NCI-H510A (cell line): ENCODE data around the gene IRF2.

Experiments
- DNase-seq: peaks from one replicate; lab custom pipeline; 2025; lab: John Stamatoyannopoulos, UW

The IRF2 gene

DNA sequence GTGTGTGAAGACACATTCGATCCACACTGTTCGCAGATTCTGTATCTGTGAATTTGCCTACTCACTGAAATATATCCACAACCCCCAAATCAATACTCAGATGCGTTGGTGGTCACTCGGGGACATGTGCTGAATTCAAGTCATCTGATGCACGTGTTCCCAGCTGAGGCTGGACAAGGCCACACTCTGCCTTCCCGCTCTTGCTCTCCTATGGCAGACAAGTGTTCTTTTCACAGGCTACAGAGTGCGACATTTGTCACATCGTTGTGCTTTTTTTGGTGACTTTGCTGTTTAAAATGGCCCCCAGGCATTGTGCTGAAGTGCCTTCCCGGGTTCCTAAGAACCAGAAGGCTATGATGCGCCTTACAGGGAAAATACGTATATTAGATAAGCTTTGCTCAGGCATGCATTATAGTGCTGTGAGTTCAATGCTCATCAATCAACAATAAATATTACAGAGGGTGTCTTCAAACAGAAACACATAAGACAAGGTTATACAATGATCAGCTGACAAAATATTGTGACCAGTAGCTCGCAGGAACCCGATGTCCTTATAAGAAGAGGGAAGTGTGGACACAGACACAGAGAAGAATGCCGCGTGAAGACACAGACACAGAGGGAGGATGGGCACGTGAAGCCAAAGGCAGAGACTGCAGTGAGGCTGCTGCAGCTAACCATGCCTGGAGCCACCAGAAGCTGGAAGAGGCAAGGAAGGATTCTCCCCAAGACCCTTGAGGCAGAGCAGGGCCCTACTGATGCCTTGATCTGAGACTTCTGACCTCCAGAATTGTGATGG lies 42.0 kb downstream of the IRF2 start:
- no peak for DNase-seq

DNA sequence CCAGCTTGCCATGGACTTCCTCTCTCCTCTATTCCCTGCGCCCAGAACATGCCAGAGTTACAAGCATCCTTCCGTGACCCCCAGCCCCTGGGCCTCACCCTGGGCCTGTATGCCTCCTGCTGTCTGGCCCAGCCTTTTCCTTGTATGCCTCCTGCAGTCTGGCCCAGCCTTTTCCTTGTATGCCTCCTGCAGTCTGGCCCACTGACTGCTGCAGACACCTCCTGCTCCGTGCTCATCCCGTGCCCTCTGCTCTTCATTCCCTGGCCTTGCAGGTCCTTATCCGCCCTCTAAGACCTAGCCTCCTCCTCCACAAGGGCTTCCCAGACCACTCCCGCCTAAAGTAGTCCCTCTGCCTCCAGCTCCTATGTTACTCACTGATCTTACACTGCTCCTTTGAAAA lies 44.2 kb downstream of the IRF2 start:
- DNase-seq, result no peak

GRCh38 chr4:184428787-184429186 lies 45.6 kb downstream of the IRF2 start:
- no peak for DNase-seq

DNA sequence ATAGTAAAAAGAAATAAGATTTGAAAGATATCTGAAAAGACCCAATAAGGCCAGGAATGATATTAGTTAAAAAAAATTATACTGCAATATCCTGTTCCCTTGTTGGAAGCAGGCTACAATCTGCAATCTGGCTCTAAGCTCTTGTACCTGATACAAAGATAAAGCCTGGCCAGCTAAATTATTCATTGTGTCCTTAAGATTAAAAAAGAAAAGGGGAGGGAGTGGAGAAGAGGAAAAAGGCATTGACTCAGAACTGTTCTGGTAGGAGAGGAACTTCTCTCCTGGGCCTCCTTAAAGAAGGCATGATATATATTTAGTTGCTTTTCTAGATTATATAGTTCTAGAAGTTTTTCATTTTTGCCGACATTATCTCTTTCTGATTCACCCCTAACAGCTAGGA lies 46.7 kb downstream of the IRF2 start:
- DNase-seq, result no peak

DNA sequence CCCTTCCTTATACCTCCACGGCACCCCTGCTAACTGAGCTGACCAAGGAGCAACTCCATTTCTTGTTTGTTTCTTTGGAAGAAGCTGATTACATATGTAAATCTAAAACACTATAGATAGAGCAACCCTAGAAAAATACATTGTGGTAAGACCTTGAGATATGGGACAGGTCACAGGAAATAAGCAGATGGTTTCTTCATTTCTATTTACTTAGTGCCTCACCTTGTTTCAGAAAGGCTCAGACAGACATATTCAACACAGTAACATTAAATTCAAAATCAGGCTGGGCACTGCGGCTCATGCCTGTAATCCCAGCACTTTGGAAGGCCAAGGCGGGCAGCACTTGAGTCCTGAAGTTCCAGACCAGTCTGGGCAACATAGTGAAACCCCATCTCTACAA lies 47.3 kb downstream of the IRF2 start:
- no peak for DNase-seq

GRCh38 chr4:184424993-184425758 lies 49.2 kb downstream of the IRF2 start:
- DNase-seq, result no peak

GRCh38 chr4:184424279-184424678 lies 50.1 kb downstream of the IRF2 start:
- no peak for DNase-seq

DNA sequence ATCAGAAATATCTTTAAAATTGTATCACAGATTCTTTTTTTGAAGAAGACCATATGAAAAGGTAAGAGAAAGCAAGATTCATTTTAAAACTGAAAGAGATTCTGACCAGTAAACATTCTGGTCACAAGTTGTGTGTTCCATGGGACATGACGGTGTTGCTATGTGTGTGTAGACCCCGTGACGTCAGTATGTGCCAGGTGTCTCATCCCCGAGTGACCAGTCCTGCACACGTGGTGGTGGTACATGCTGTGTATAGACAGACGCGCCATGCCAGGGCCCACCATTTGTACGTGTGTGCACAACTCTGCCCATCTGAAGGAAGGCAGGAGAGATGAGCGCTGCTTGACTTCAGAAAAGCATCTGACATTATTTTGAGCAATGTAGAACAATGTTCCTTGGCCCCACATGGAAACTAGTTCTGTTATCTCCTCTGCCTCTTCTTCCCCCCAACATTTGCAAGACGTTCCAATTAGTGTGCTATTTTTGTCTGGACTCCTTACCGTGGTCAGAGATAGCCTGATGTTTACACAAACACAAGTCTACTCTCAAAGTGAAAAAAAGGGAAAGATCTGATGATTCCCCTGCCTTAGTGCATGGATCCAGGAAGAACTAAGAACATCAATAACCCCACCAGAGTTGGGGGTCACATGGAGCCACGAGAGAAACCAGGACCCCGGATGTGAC lies 51.2 kb downstream of the IRF2 start:
- DNase-seq, result no peak

- DNase-seq, result no peak
Measured at GRCh38 chr4:184422378-184422777, 52.0 kb downstream of the IRF2 start.

DNA sequence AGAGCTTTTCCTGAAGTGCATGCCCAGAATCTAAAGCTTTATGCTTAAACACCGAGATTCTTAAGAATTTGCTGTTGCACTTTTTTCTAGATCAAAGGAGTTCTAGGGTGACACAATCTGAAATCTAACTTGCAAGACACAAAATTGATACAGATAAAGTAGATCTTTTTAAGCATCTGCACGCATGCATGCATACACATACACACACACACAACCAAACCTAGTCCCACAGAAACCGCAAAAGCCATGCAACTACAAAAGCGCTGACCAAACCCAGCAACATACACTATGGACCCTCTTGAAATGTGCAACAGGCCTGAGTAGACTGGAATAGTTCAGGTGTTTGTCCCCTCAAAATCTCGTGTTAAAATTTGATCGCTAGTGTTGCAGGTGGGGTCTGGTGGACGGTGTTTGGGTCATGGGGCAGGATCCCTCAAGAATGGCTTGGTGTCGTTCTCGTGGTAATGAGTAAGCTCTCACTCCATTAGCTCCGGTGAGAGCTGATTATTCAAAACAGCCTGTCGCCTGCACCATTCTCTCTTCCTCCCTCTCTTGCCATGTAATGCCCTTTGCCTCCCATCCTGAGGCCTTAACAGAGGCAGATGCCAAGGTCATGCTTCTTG lies 52.7 kb downstream of the IRF2 start:
- no peak for DNase-seq

DNA sequence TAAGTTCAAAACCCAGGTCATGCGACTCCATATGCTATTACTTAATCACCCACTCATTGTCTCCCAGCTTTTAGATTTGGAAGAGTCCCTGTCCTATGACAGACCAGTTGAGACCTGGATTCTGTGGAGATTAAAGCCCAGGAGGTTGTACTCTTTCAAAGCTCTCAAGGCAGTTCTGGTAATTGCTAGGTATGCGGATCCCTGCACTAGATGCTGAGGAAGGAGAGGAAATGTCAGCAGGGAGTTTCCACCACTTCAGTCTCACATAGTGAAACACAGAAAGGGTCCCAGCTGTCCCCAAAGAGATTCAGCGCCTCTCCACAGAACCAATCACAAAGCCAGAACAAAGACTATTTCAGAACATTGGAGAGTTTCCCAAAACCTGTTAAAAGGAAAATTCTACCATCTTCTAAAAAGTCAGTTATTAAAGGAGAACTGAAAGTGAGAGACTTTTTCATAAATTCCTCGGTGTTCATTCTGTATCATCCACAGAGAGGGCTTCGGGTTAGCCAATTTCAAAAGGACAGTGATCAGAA lies 53.4 kb downstream of the IRF2 start:
- no peak for DNase-seq

- no peak for DNase-seq
Measured at GRCh38 chr4:184420402-184420801, 53.9 kb downstream of the IRF2 start.

DNA sequence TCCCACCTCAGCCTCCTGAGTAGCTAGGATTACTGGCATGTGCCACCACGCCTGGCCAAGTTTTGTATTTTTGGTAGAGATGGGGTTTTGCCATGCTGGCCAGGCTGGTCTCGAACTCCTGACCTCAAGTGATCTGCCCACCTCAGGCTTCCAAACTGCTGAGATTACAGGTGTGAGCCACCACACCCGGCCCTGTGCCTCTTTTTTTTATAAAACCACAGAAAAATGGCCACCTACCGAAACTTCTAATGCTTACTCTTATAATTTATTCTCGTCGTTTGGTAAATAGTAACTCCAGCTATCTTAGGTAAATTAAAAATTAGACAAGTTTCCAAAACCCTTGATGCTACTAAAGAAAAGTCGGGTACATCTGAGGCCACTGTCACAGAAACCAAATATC lies 54.4 kb downstream of the IRF2 start:
- DNase-seq, result no peak

- DNase-seq, result no peak
Measured at GRCh38 chr4:184417802-184418511, 56.4 kb downstream of the IRF2 start.

DNA sequence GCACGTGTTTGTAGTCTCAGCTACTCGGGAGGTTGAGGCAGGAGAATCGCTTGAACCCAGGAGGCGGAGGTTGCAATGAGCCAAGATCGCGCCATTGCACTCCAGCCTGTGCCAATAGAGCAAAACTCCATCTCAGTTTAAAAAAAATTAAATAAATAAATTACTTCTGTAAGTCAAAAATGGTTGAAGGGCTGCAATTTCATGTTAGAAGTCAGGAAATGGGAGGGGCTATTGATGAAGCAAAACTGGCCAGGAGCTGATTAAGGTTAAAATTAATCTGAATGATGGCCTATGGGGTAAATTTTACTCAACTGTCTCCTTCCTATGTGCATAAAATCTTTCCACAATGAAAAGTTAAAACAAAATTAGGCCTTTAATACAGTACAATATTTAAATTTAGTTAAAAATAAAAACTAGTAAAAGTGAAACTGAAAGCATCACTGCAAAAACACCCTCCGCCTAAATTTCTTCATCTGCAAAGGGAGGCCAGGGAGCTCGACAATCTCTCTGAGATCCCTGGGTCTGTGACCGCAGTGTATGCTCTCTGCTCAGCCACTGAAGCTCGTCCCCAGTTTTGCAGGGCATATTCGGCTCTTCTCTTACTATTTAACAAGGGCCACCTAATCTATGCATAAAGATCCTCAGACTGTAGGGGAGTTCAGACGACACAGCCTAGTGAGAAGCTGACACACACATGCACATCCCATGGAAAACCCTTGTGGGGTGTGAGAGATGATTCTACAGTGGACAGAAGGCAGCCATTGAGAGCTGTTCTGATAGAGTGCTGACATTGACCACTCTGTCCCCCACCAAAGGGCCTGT lies 57.2 kb downstream of the IRF2 start:
- DNase-seq, result no peak

DNA sequence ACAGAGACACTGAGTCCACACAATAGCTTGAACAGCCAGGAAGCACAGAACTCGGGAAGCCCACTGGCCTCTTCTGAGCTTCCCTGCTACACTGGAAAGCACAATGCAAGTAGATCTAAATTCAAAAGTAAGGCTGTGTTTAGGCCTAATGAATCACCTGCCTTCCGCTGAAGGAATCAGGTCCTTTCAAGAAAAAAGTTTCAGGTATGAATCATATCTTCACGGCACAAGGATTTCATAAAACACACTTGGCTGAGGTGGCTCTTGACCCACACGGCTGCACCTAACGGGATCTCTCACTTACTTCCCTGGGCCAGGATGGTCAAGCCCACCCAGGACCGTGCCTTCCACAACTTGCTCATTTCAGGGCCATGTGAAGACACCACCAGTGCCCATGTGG lies 59.3 kb downstream of the IRF2 start:
- no peak for DNase-seq

DNA sequence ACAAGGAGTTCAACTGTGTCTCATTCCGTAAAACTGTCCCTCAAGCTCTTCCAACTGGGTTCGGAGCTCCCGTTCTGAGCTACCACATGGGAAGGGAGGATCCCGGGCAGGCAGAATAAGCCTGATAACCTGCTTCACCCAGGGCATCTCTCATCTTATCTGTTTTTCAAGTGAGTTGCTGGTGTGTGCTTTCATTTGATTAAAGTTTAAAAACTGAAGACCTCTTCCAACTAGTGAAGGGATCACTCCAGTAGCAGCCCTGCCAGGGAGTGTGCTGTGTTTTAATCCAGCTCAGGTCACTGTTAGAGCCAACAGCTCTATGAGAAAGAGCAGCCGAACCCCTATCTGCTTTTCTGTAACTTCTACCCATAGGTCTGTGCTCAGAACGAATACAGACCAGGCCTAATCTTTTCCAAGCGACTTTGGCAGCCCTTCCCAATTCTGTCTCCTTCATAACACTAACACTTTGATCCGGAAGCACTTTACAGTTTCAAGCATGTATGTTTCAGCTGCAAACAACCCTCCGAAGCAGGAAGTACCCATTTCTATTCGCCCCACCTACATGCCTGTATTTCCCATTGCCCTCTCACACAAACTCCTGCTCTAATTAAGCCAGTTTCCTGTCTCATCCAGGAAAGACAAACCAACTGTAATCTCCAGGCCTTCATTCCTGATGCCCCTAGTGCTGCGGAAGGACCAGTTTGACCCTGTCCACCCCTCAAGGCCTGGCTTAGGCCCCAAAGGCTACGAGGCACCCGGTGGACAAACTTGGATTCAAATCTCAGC lies 60.9 kb downstream of the IRF2 start:
- DNase-seq, result no peak

GRCh38 chr4:184410748-184411147 lies 63.6 kb downstream of the IRF2 start:
- DNase-seq, result no peak

DNA sequence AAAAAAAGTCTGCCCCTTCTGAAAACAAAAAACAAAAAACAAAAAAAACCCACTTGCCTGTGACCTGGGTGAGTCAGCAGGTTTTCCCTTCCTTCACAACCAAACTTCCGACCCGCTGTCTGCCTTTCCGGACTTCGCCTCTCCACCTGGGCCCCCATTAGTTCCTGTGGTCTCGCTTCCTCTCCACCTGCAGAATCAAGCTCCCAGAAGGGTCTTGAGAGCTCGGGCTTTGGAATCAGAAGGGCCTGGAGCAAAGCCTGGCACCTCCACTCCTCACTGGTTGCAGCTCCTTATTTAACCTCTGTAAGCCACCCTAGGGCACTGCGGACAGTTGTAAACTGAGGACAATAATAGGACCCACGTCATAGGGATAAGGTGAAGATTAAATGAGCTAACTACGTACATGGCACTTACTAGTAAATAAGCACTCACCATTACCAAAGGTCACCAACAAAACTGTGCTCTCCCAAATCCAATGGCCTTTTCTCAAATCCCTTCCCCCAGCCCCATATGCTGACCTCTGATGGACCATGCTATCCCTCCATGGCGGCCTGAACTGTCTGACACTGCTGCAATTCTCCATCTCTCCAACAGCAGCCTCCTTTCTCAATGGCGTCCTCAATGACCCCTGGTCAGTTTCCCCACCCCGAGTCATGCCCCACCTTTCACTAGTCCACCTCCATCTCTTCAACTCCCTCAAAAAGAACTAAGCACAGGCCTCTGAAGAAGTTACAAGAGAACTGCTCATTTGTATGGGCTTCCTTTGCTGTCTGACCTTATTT lies 64.2 kb downstream of the IRF2 start:
- no peak for DNase-seq
